Measurements from ENCODE around the gene AXIN2.

DNA sequence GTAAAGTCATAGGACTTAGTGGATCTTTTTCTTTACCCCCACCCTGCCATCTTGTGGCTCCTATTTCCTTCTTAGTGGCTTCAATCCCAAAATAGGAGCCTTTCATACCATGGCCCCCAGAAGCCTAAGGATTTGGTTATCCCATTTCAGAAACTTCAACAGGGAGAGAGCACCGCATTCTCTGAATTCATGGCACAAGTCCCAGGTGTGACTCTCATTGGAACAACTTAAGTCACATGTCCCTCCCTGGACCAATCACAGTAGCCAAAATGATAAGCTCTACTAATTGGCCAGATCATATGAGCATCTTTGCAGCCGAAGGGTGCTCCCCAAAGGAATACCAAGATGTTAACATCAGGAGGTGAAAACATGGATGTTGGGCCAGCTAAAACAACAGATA is 43.2 kb downstream of the AXIN2 start:
- TF ChIP-seq EZH2 (IDR thresholded peaks at IDR 0.05; ENCODE audit: borderline replicate concordance, low read depth, low read length, poor library complexity, severe bottlenecking), result no peak
- TF ChIP-seq, protein P1, sequence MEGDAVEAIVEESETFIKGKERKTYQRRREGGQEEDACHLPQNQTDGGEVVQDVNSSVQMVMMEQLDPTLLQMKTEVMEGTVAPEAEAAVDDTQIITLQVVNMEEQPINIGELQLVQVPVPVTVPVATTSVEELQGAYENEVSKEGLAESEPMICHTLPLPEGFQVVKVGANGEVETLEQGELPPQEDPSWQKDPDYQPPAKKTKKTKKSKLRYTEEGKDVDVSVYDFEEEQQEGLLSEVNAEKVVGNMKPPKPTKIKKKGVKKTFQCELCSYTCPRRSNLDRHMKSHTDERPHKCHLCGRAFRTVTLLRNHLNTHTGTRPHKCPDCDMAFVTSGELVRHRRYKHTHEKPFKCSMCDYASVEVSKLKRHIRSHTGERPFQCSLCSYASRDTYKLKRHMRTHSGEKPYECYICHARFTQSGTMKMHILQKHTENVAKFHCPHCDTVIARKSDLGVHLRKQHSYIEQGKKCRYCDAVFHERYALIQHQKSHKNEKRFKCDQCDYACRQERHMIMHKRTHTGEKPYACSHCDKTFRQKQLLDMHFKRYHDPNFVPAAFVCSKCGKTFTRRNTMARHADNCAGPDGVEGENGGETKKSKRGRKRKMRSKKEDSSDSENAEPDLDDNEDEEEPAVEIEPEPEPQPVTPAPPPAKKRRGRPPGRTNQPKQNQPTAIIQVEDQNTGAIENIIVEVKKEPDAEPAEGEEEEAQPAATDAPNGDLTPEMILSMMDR (conservative IDR thresholded peaks at IDR 0.05; ENCODE audit: low read depth, low read length), result no peak
